SU-DHL-6 (cell line): ENCODE results near the gene CST6.

Experiments
- EZH2phosphoT487 ChIP-seq: fragments of 200-600 bp; sonication (generic), shearing (Covaris generic); conservative IDR thresholded peaks from 2 replicates; pipeline ENCODE4 v1.6.1; 2018; ENCODE audit warnings: mild to moderate bottlenecking, antibody characterized with exemption, low read length, moderate library complexity, mixed read lengths
- TF ChIP-seq, protein P1 (sequence below): fragments of 200-600 bp; sonication (generic); IDR thresholded peaks from one replicate; pipeline ENCODE4 v1.5.1; 2017; ENCODE audit warnings: antibody characterized with exemption, mild to moderate bottlenecking, low read length, moderate library complexity; ENCODE audit not compliant: insufficient read depth, poor library complexity, severe bottlenecking

GRCh38 chr11:66016793-66017177, 5.0 kb downstream of the CST6 start:
- TF ChIP-seq, protein P1, sequence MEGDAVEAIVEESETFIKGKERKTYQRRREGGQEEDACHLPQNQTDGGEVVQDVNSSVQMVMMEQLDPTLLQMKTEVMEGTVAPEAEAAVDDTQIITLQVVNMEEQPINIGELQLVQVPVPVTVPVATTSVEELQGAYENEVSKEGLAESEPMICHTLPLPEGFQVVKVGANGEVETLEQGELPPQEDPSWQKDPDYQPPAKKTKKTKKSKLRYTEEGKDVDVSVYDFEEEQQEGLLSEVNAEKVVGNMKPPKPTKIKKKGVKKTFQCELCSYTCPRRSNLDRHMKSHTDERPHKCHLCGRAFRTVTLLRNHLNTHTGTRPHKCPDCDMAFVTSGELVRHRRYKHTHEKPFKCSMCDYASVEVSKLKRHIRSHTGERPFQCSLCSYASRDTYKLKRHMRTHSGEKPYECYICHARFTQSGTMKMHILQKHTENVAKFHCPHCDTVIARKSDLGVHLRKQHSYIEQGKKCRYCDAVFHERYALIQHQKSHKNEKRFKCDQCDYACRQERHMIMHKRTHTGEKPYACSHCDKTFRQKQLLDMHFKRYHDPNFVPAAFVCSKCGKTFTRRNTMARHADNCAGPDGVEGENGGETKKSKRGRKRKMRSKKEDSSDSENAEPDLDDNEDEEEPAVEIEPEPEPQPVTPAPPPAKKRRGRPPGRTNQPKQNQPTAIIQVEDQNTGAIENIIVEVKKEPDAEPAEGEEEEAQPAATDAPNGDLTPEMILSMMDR, result no peak
- TF ChIP-seq EZH2phosphoT487, result no peak
